H1 (cell line): Measurements from ENCODE around the gene SGO2. TPM values are rescaled to one million over a fixed set of nuclear protein-coding genes. Genes with fewer than 3 reads are reported as not detected.

Experiments used
- CTCF ChIA-PET: fragments of 300-600 bp; sonication (Branson Sonifier 250); formaldehyde crosslinking; loops from one replicate; lab custom pipeline; 2021; ENCODE audit not compliant: partially characterized antibody; lab: Charles Lee
- POLR2A ChIA-PET: fragments of 300-600 bp; sonication (Branson Sonifier 250); formaldehyde crosslinking; loops from one replicate; lab custom pipeline; 2021; ENCODE audit warnings: inconsistent platforms; ENCODE audit not compliant: partially characterized antibody; lab: Charles Lee
- DNase-seq, 2 experiments: peaks; one replicate each; pipeline versions ENCODE4 v3.0.0 to v3.0.0-alpha.2; 2010 to 2022; ENCODE audit warnings: low spot score in 2 of 2, low read depth in 1 of 2, mixed read lengths in 1 of 2
- FAIRE-seq: peaks from 2 replicates; lab custom pipeline; 2011; peaks lifted over from hg19 to GRCh38; lab: Jason Lieb, UNC
- H2AFZ ChIP-seq: 2 replicates; pipeline ENCODE4 v1.8.1; 2012; ENCODE audit warnings: low read length, inconsistent platforms
- H2AK5ac ChIP-seq: 2 replicates; pipeline ENCODE4 v1.6.1; 2013; ENCODE audit warnings: low read depth, low read length
- H2BK120ac ChIP-seq: replicated peaks from 2 replicates; pipeline ENCODE3; 2013; ENCODE audit warnings: low read depth, low read length, inconsistent platforms
- H2BK12ac ChIP-seq: 2 replicates; pipeline ENCODE4 v1.6.1; 2013; ENCODE audit warnings: low read depth, low read length
- H2BK15ac ChIP-seq: 2 replicates; pipeline ENCODE4 v1.6.1; 2013; ENCODE audit warnings: low read length
- H2BK20ac ChIP-seq: 2 replicates; pipeline ENCODE4 v1.6.1; 2013; ENCODE audit warnings: low read length
- H2BK5ac ChIP-seq: 2 replicates; pipeline ENCODE4 v1.6.1; 2013; ENCODE audit warnings: low read depth, low read length
- H3K14ac ChIP-seq: 2 replicates; pipeline ENCODE4 v1.6.1; 2013; ENCODE audit warnings: inconsistent platforms; ENCODE audit not compliant: insufficient read length
- H3K18ac ChIP-seq: 2 replicates; pipeline ENCODE4 v1.6.1; 2013; ENCODE audit warnings: low read length; ENCODE audit errors: extremely low read depth
- H3K23ac ChIP-seq: 2 replicates; pipeline ENCODE4 v1.6.1; 2013; ENCODE audit warnings: inconsistent platforms; ENCODE audit not compliant: insufficient read length
- H3K23me2 ChIP-seq: 2 replicates; pipeline ENCODE4 v1.6.1; 2013; ENCODE audit warnings: low read depth, low read length
- H3K27ac ChIP-seq: 2 replicates; pipeline ENCODE4 v1.6.1; 2011; ENCODE audit warnings: low read depth, low read length, inconsistent platforms
- H3K27me3 ChIP-seq, 4 experiments: replicated peaks in 1 of 4; 1 replicate in 1 of 4; 2 replicates in 3 of 4; pipeline versions ENCODE4 v1.6.1 to v1.8.1; 2011 to 2013; ENCODE audit warnings: low read length in 3 of 4, mild to moderate bottlenecking in 3 of 4, inconsistent platforms in 2 of 4, mixed read lengths in 2 of 4, moderate library complexity in 1 of 4; ENCODE audit not compliant: control insufficient read depth in 3 of 4, insufficient read depth in 3 of 4; ENCODE audit errors: extremely low read depth in 1 of 4
- H3K36me3 ChIP-seq, 4 experiments: 2 replicates each; pipeline versions ENCODE4 v1.6.1 to v1.8.1; 2011 to 2013; ENCODE audit warnings: mild to moderate bottlenecking in 4 of 4, low read length in 3 of 4, moderate library complexity in 2 of 4, control low read depth in 1 of 4, inconsistent platforms in 1 of 4; ENCODE audit not compliant: insufficient read depth in 4 of 4, control insufficient read depth in 2 of 4
- H3K4ac ChIP-seq: replicated peaks from 2 replicates; pipeline ENCODE3; 2013; ENCODE audit warnings: low read length, low read depth, mixed read lengths, inconsistent platforms; ENCODE audit not compliant: insufficient read length
- H3K4me1 ChIP-seq, 4 experiments: replicated peaks in 1 of 4; 1 replicate in 1 of 4; 2 replicates in 3 of 4; pipeline versions ENCODE4 v1.6.1 to v1.8.1; 2011 to 2013; ENCODE audit warnings: low read length in 3 of 4, inconsistent platforms in 2 of 4, mixed read lengths in 1 of 4; ENCODE audit not compliant: insufficient read depth in 4 of 4, control insufficient read depth in 3 of 4
- H3K4me2 ChIP-seq, 2 experiments: 2 replicates each; pipeline versions ENCODE4 v1.6.1 to v1.8.1; 2011 to 2013; ENCODE audit warnings: low read depth in 2 of 2, low read length in 2 of 2, control low read depth in 1 of 2, inconsistent platforms in 1 of 2, mild to moderate bottlenecking in 1 of 2; ENCODE audit not compliant: insufficient read depth in 1 of 2
- H3K4me3 ChIP-seq, 4 experiments: fragments of 200-600, 300-600 bp in 1 of 4; sonication (generic), shearing (Covaris generic), sonication (Bioruptor Twin) in 1 of 4; 2 replicates each; pipeline versions ENCODE4 v1.5.1 to v1.8.1; 2011 to 2016; ENCODE audit warnings: low read length in 4 of 4, low read depth in 3 of 4, control low read depth in 2 of 4, inconsistent platforms in 2 of 4, mild to moderate bottlenecking in 2 of 4, mixed read lengths in 1 of 4, moderate library complexity in 1 of 4; ENCODE audit not compliant: insufficient read depth in 2 of 4; ENCODE audit errors: extremely low read depth in 1 of 4
- H3K56ac ChIP-seq: replicated peaks from 2 replicates; pipeline ENCODE3; 2013; ENCODE audit warnings: low read depth, mild to moderate bottlenecking, mixed read lengths, low read length, inconsistent platforms; ENCODE audit not compliant: insufficient read length
- H3K79me1 ChIP-seq: 2 replicates; pipeline ENCODE4 v1.6.1; 2013; ENCODE audit warnings: low read depth, low read length, control low read depth
- H3K79me2 ChIP-seq, 2 experiments: 2 replicates each; pipeline versions ENCODE4 v1.6.1 to v1.8.1; 2012 to 2013; ENCODE audit warnings: low read length in 2 of 2, mild to moderate bottlenecking in 2 of 2, inconsistent platforms in 1 of 2; ENCODE audit not compliant: insufficient read depth in 2 of 2, control insufficient read depth in 1 of 2
- H3K9ac ChIP-seq, 4 experiments: replicated peaks in 1 of 4; 1 replicate in 1 of 4; 2 replicates in 3 of 4; pipeline versions ENCODE4 v1.6.1 to v1.8.1; 2011 to 2013; ENCODE audit warnings: low read depth in 3 of 4, low read length in 3 of 4, control low read depth in 2 of 4, mild to moderate bottlenecking in 2 of 4, moderate library complexity in 2 of 4, inconsistent platforms in 1 of 4; ENCODE audit errors: extremely low read depth in 1 of 4
- H3K9me3 ChIP-seq, 2 experiments: 2 replicates each; pipeline versions ENCODE4 v1.6.1 to v1.8.1; 2012 to 2013; ENCODE audit warnings: mild to moderate bottlenecking in 2 of 2, moderate library complexity in 2 of 2, control low read depth in 1 of 2, inconsistent platforms in 1 of 2, low read depth in 1 of 2, low read length in 1 of 2, mixed read lengths in 1 of 2; ENCODE audit not compliant: insufficient read depth in 2 of 2
- H4K20me1 ChIP-seq, 2 experiments: replicated peaks in 1 of 2; 2 replicates each; pipeline versions ENCODE3 to v1.8.1; 2011 to 2013; ENCODE audit warnings: inconsistent platforms in 2 of 2, low read length in 2 of 2, mild to moderate bottlenecking in 1 of 2; ENCODE audit not compliant: insufficient read depth in 2 of 2, control insufficient read depth in 1 of 2
- H4K5ac ChIP-seq: 2 replicates; pipeline ENCODE4 v1.6.1; 2013; ENCODE audit warnings: low read length, low read depth, mixed read lengths, inconsistent platforms; ENCODE audit not compliant: insufficient read length
- H4K8ac ChIP-seq: 2 replicates; pipeline ENCODE4 v1.8.0; 2013; ENCODE audit warnings: mild to moderate bottlenecking, moderate library complexity, low read length, inconsistent platforms; ENCODE audit not compliant: insufficient read depth; ENCODE audit errors: extremely low read depth
- H4K91ac ChIP-seq: replicated peaks from 2 replicates; pipeline ENCODE3; 2013; ENCODE audit warnings: low read length, mixed read lengths, inconsistent platforms; ENCODE audit not compliant: insufficient read length
- EZH2 ChIP-seq: fragments of 200-600 bp; sonication (generic); IDR thresholded peaks from 2 replicates; pipeline ENCODE4 v1.7.1; 2012; ENCODE audit warnings: low read depth, mild to moderate bottlenecking, moderate library complexity, low read length, inconsistent platforms; ENCODE audit not compliant: severe bottlenecking
- RFX5 ChIP-seq: IDR thresholded peaks from 2 replicates; pipeline ENCODE4 v1.6.1; 2011; ENCODE audit warnings: low read depth, low read length, improper control_type of control experiment, borderline replicate concordance
- SIN3A ChIP-seq, 2 experiments: IDR thresholded peaks in 1 of 2; conservative IDR thresholded peaks in 1 of 2; 2 replicates each; pipeline ENCODE4 v1.6.1; 2011 to 2012; ENCODE audit warnings: low read length in 2 of 2, improper control_type of control experiment in 1 of 2, low read depth in 1 of 2, mild to moderate bottlenecking in 1 of 2
- polyA plus RNA-seq, 7 experiments: library from polyadenylated mRNA; depleted of rRNA in 3 of 7; stranded (reverse) in 5 of 7; unstranded in 2 of 7; fragments of >200 nt in 5 of 7; fragments of 200-250 nt in 2 of 7; gene quantifications; 1 replicate in 5 of 7; 2 replicates in 1 of 7; 4 replicates in 1 of 7; pipeline versions ENCODE4 v1.2.1 to v1.2.3, GENCODE V29; 2011 to 2013; ENCODE audit warnings: missing spikeins in 2 of 7, mixed read lengths in 2 of 7
- total RNA-seq: library from RNA; stranded (reverse); fragmentation: NEBNext Ultra II Directional; extraction: Animal tissue kit (Norgen Biotek cat#: 25700); gene quantifications from 2 replicates; pipeline ENCODE4 v1.2.1, GENCODE V29; 2021

The SGO2 gene
- total and polyA plus RNA-seq, 2 of the 8 experiments (the other 6 are each of a cell fraction or from before 2014, with no cell fraction given): 2.4 to 33.2 TPM

DNA sequence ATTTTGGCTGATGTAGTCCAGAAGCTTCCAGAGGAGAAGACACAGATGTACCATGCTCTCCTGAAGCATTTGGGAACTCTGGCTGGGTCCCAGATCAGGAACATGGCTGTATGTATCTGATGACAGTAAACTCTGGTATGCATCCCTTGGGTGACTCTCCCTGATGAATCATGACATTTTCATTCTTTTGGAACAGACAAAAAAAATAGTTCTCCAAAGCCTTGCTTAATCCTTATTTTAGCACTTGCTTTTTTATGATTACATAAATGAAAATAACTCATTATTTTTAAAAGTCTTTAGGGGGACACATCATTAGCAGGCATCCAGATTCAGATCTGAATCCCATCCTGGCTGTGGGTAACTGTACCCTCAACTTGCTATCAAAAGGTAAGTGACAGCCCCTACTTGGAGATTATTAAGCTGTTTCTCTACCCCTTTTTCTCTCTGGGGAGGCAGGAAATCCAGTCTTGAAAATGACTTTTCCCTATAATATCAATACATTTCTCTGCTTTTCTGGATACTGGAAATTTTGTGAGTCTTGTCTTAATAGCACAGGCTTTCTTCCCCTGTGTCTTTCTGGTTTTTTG lies 83.1 kb downstream of the SGO2 start:
- Histone ChIP-seq H3K27me3 (no peaks in the 10 kb centered on the region), H3K79me1 (no peaks in the 10 kb centered on the region), H3K36me3 (no peaks in the 10 kb centered on the region), H3K4ac (no peak overlapping the region), H4K91ac (no peak overlapping the region), H3K9me3 (no peaks in the 10 kb centered on the region), H3K79me2 (no peaks in the 10 kb centered on the region), H2BK15ac (no peak overlapping the region), H2BK120ac (no peak overlapping the region), H4K20me1 (peaks cover 0 to 2% of the 10 kb centered on the region in 2 experiments), H4K8ac (no peak overlapping the region), H3K56ac (no peak overlapping the region), H3K23ac (no peak overlapping the region), H2BK5ac (no peak overlapping the region), H3K9ac (no peak overlapping the region), H2AFZ (no peak overlapping the region), H3K23me2 (no peaks in the 10 kb centered on the region; the same call in 1 of the 2 replicates), H2BK12ac (no peak overlapping the region), H4K5ac (no peak overlapping the region), H3K4me2 (no peak overlapping the region), H2BK20ac (no peak overlapping the region), H3K4me3 (no peak overlapping the region), H2AK5ac (no peak overlapping the region), H3K4me1 (no peaks in the 10 kb centered on the region), H3K14ac (no peak overlapping the region), H3K18ac (no peak overlapping the region), H3K27ac (no peak overlapping the region)
- ChIA-PET CTCF (no interaction called here), POLR2A (no interaction called here)
- no peak for DNase-seq
- FAIRE-seq: no peak
- TF ChIP-seq EZH2: no peak
- TF ChIP-seq SIN3A (conservative IDR thresholded peaks at IDR 0.05 in 1 of 2, IDR thresholded peaks at IDR 0.05 in 1 of 2; ENCODE audit: low read depth in 1 of 2, low read length in 2 of 2): no peak
- TF ChIP-seq RFX5: no peak
